GM18873 (cell line): Measurements from ENCODE around the gene KLF13.

Source experiments
- ATAC-seq: cut with Tn5 transposase; IDR thresholded peaks from one replicate; pipeline ENCODE4 v1.9.1; 2021; ENCODE audit warnings: mild to moderate bottlenecking, moderate library complexity, moderate number of reproducible peaks; ENCODE audit not compliant: unreplicated experiment, low FRiP score

The KLF13 gene

DNA sequence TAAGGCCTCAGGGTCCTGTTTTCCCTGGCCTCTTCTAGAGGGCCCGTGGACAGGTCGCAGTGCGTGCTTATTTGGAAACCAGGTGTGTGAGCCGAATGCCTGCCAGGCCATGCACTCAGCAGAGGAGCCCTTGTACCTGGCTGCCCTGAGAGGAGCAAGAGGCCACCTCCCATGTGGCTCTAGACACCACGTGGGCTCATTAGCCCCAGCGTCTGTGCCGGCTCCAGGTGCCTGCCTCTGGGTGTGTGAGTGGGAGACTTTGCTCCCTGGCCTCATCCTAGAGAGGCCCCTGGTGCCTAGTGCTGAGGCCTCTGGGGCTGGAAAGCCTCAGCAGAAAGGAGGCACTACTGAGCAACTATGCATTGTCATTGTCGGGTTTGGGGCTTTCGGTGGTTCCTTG lies 50.4 kb downstream of the KLF13 start:
- no peak for ATAC-seq

- no peak for ATAC-seq
Observed at GRCh38 chr15:31378363-31378903, 51.8 kb downstream of the KLF13 start.

GRCh38 chr15:31379042-31379441 lies 52.4 kb downstream of the KLF13 start:
- ATAC-seq: no peak

DNA sequence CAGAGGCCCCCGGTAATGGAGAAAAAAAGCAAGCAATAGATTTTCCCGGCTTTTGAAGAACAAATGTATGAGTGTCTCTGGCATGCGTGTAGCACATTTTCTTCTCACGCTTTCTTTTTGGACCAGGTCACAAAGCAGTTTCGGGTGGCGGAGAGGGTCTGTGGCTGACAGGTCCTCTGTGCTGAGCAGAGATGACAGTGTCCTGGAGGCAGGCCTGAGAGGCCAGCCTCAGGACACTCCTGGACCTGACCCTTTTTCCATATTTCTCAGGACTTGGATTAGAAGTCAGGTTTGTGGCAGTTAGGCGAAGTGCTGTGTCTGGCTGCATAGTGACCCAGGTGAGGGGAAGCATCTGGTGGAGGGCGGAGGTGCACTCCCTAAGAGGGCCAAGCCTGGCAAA lies 52.9 kb downstream of the KLF13 start:
- ATAC-seq: no peak

DNA sequence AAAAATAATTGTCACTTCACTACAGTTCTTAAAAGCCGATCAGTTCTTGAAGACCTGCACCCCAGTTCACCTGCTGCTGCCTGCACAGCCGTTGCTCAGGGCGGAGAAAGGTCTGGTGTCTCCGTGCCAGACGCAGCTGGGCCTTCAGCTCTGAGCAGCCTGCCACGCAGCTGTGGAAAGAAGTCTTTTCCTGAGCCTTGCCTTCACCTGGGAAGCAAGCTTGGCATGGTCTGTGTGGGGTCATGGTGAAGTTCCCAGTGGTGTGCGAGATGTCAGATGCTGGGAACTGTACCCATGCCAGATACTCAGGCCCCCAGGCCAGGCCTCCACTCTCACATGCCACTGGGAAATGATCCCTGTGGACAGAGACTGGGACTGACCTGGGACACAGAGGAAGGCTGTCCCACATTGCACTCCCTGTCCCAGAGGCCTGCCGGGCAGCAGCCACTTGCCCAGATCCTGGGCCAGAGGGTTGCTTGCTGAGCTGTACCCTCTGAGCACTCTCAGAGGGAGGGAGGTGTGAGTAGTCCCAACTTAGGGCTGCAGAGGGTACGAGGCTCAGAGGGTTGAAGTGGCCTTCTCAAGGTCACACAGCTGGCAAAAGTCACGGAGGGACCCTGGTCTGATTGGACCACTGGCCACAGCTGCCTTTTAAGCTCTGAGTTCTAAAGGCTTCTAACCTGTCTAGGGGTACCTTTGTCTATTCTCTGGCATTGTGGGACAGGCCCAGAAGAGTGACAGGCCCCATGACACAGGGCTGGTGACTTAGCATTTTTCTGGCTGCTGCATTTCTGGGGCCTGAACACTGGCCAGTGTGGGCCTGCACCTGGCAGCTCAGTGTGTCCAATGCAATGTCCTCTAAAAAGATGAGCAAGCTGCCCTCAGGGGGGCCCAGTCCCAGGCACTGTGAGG lies 55.4 kb downstream of the KLF13 start:
- no peak for ATAC-seq

GRCh38 chr15:31382713-31383045 lies 56.0 kb downstream of the KLF13 start:
- no peak for ATAC-seq

DNA sequence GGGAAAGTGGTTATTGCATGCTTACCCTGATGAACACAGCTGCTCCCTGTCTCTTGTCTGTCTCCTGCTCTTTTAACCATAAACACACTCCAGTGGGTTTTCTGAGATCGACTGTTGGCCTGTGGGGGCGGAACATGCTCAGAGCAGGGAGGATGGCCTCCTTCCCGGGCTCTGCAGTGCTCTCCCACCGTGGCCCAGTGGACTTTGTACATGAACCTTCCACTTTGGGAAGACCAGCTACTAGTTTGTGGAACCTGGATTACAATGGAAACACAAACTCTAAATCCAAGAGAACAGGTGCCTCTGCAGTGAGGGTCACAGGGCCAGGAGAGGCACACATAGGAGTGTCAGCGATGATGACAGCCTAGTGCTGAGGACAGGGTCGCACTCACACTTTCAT lies 56.5 kb downstream of the KLF13 start:
- no peak for ATAC-seq

DNA sequence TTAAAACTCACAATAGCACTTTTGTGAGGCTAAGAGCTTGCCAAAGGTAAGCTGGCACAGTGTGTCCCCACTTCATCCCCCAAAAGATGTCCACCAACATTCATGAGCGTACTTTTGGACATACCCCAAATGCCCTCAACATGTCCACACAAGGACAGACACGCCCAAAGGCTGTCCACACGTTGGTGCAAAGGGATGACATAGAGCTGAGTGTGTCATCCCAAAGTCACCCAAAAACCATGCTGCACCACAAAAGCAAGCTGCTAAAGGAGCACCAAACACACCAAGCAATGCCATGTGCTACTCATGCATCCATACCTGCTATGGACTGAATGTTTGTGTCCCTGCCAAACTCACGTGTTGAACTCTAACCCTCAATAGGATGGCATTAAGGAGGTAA lies 57.9 kb downstream of the KLF13 start:
- ATAC-seq: no peak

- no peak for ATAC-seq
Observed at GRCh38 chr15:31385736-31386135, 59.1 kb downstream of the KLF13 start.

DNA sequence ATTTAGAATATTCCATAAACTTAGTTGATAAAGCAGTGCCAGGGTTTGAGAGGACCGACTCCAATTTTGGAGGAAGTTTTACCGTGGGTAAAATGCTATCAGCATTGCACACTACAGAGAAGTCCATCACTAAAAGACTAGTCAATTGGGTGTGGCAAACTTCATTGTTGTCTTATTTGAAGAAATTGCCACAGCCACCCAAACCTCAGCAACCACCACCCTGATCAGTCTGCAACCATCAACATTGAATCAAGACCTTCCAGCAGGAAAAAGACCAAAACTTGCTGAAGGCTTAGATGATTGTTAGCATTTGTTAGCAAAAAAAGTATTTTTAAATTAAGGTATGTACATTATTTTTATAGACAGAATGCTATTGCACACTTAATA lies 60.5 kb downstream of the KLF13 start:
- ATAC-seq: no peak

GRCh38 chr15:31387479-31388118 lies 61.0 kb downstream of the KLF13 start:
- no peak for ATAC-seq

- no peak for ATAC-seq
Observed at GRCh38 chr15:31389576-31389975, 62.9 kb downstream of the KLF13 start.

GRCh38 chr15:31390029-31390428 lies 63.4 kb downstream of the KLF13 start:
- ATAC-seq: no peak

- no peak for ATAC-seq
Observed at GRCh38 chr15:31390777-31391486, 64.3 kb downstream of the KLF13 start.

DNA sequence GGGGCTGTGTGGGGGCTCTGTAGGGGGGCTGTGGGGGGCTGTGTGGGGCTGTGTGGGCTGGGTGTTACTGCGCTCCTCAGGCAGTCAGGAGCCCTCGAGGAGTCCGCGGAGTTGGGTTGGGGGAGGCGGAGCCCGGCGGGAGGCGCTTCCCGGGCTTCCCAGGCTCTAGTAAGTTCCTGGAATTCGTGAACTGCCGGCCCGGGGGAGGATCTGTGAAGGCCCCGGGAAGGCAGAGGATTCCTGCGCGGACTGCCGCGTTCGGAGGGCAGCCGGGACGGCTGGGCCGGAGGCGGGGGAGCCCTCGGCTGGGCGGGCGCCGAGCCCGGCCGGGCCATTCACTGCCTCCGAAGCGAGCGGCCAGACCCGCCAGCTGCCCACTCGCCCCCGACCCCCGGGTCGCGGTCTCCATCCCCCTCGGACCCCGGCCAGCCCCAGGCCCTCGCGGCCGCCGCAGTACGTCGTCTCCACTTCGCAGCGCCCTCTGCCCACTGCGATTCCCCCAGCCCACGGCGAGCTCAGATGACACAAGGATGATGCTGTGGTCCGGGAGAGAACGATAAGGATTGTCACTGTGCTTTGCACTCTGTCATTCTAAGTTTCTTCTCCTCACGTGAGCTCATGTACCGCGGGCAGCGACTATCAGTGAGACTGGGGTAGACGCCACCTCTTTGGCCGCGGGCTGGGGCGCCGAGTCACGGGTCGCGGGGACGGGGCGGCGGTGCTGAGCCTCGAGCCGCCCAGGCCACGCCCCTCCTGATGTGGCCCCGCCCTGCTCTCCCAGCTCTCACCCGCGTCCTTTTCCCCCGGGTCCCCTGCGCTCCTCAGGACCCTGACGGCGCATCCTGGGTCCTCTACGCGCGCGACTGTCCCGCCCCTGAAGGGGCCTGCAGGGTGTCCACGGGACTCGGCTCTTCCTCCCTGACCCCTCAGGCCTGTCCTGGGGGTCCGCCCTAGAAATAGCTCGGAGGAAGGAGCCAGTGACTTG lies 65.3 kb downstream of the KLF13 start:
- ATAC-seq: no peak

DNA sequence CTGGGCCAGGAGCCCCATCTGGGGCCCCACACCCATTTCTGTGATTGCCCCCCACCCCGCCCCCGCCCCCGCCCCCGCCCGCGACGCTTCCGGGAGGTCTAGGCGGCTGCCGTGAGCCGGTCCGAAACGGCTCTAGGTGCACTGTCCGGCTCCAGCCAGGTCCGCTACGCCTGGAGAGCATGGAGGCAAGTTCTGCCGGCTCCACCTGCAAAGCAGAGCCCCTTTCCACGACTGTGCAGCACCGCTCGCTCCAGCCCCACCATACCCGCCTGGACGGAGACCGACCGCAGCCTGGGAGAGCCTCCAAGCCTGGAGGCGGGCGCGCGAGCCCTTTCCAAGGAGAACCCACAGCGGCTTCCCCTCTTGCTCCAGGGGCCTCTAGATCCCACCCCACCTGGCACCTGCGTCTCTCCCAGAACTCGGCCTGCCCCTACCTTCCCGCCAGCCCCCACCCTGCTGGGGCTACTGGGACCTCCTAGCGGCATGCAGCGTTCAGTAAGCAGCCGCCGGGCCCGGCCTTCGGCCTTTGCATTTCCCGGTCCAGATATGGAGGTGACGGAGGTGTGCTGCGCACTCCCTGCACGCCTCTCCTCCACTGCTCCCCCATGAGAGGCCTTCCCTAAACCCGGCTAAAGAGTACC lies 66.2 kb downstream of the KLF13 start:
- no peak for ATAC-seq

DNA sequence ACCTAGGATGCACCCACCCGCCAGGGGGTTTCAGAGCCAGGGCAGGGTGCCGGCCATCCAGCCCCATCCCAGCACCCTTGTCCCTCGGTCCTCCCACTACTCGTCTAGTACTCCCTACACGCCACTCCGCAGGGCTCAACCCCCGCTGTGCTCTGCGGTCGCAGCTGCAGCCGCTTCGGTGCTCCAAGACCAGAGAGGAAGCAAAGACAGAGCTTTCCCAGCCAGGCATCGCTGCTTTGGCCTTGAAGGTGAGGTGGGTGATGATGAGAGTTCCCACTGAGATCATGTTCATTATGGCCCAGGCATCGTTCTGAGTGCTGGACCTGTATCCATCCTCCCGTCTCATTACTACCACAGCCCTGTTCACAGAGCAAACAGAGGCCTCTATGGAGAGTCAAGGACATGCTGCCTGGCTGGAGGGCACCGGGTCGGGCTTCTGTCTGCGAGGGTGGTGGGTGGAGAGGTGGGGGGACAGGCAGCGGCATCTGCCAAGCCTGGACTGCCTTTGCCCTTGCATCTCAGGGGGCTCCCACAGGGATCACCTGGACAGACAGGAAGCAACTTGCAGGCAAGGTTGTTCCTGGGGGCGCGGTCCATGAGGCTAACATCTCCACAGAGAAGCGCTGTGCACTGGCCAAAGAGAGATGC lies 66.9 kb downstream of the KLF13 start:
- ATAC-seq: no peak

GRCh38 chr15:31396881-31397560 lies 70.4 kb downstream of the KLF13 start:
- ATAC-seq: no peak
